SK-N-SH treated with all-trans-retinoic acid at 6 μM for 48 hours (cell line): ENCODE measurements around the gene GPBP1.

ENCODE experiments used
- ATAC-seq: fragments of 200-7000 bp; cut with Tn5 transposase; 3 replicates; pipeline ENCODE4 v1.9.1; 2020; ENCODE audit warnings: mild to moderate bottlenecking, moderate library complexity
- ARNTL ChIP-seq: fragments of 450-650 bp; formaldehyde crosslinking; IDR thresholded peaks from 2 replicates; pipeline ENCODE4 v1.5.0; 2020; ENCODE audit warnings: low read depth, mild to moderate bottlenecking, moderate library complexity, borderline replicate concordance
- BACH2 ChIP-seq: fragments of 250-450 bp; sonication (Bioruptor Pico); IDR thresholded peaks from 2 replicates; pipeline ENCODE4 v1.9.0; 2021; ENCODE audit warnings: mild to moderate bottlenecking, borderline replicate concordance
- CSDC2 ChIP-seq: fragments of 250-450 bp; sonication (Bioruptor Pico); IDR thresholded peaks from 2 replicates; pipeline ENCODE4 v1.5.0; 2020; ENCODE audit warnings: mild to moderate bottlenecking, moderate library complexity
- CSRNP3 ChIP-seq: fragments of 250-450 bp; sonication (Bioruptor Pico); IDR thresholded peaks from 2 replicates; pipeline ENCODE4 v1.5.1; 2021; ENCODE audit warnings: mild to moderate bottlenecking, moderate library complexity
- ESRRG ChIP-seq: fragments of 250-450 bp; sonication (Bioruptor Pico); IDR thresholded peaks from 2 replicates; pipeline ENCODE4 v1.6.1; 2021; ENCODE audit warnings: mild to moderate bottlenecking
- GLIS3 ChIP-seq: fragments of 250-450 bp; sonication (Bioruptor Pico); IDR thresholded peaks from 2 replicates; pipeline ENCODE4 v1.5.0; 2020; ENCODE audit warnings: mild to moderate bottlenecking, moderate library complexity
- ISL1 ChIP-seq: fragments of 250-450 bp; sonication (Bioruptor Pico); IDR thresholded peaks from 2 replicates; pipeline ENCODE4 v2.1.2; 2022; ENCODE audit warnings: mild to moderate bottlenecking, moderate library complexity
- OSR1 ChIP-seq: fragments of 250-450 bp; sonication (Bioruptor Pico); IDR thresholded peaks from 2 replicates; pipeline ENCODE4 v1.8.0; 2022; ENCODE audit warnings: moderate library complexity, mild to moderate bottlenecking, inconsistent platforms
- PATZ1 ChIP-seq: fragments of 250-450 bp; sonication (Bioruptor Pico); IDR thresholded peaks from 2 replicates; pipeline ENCODE4 v1.8.0; 2020; ENCODE audit warnings: mild to moderate bottlenecking, moderate library complexity, borderline replicate concordance
- PPARA ChIP-seq: fragments of 250-450 bp; sonication (Bioruptor Pico); IDR thresholded peaks from 2 replicates; pipeline ENCODE4 v1.5.0; 2020; ENCODE audit warnings: mild to moderate bottlenecking, borderline replicate concordance
- RARB ChIP-seq: fragments of 250-450 bp; sonication (Bioruptor Pico); IDR thresholded peaks from 2 replicates; pipeline ENCODE4 v1.8.0; 2021; ENCODE audit warnings: mild to moderate bottlenecking, moderate library complexity
- SNAI2 ChIP-seq: fragments of 250-450 bp; sonication (Bioruptor Pico); IDR thresholded peaks from 2 replicates; pipeline ENCODE4 v1.5.0; 2020; ENCODE audit warnings: mild to moderate bottlenecking, moderate library complexity
- TCF4 ChIP-seq: fragments of 250-450 bp; sonication (Bioruptor Pico); IDR thresholded peaks from 2 replicates; pipeline ENCODE4 v1.8.0; 2021; ENCODE audit warnings: mild to moderate bottlenecking, moderate library complexity, borderline replicate concordance
- ZC3H10 ChIP-seq: fragments of 250-450 bp; sonication (Bioruptor Pico); IDR thresholded peaks from 2 replicates; pipeline ENCODE4 v1.5.1; 2021; ENCODE audit warnings: mild to moderate bottlenecking, moderate library complexity
- ZFP3 ChIP-seq: fragments of 250-450 bp; sonication (Bioruptor Pico); IDR thresholded peaks from 2 replicates; pipeline ENCODE4 v1.5.0; 2020; ENCODE audit warnings: mild to moderate bottlenecking, moderate library complexity
- ZFP30 ChIP-seq: fragments of 450-650 bp; formaldehyde crosslinking; IDR thresholded peaks from 2 replicates; pipeline ENCODE4 v1.5.0; 2022; ENCODE audit warnings: mild to moderate bottlenecking, moderate library complexity
- ZNF70 ChIP-seq: fragments of 450-650 bp; formaldehyde crosslinking; IDR thresholded peaks from 2 replicates; pipeline ENCODE4 v1.5.0; 2020; ENCODE audit warnings: mild to moderate bottlenecking, moderate library complexity
- ZNF8 ChIP-seq: fragments of 450-650 bp; formaldehyde crosslinking; IDR thresholded peaks from 2 replicates; pipeline ENCODE4 v1.5.0; 2020; ENCODE audit warnings: mild to moderate bottlenecking, moderate library complexity
- TF ChIP-seq, protein P1 (sequence below): fragments of 250-450 bp; sonication (Bioruptor Pico); IDR thresholded peaks from 2 replicates; pipeline ENCODE4 v1.5.0; 2020; ENCODE audit warnings: mild to moderate bottlenecking, moderate library complexity
- TF ChIP-seq, protein P2 (sequence below): fragments of 250-450 bp; sonication (Bioruptor Pico); IDR thresholded peaks from 2 replicates; pipeline ENCODE4 v1.8.0; 2021; ENCODE audit warnings: low read depth, mild to moderate bottlenecking, moderate library complexity, borderline replicate concordance
- TF ChIP-seq, protein P3 (sequence below): fragments of 250-450 bp; sonication (Bioruptor Pico); IDR thresholded peaks from 2 replicates; pipeline ENCODE4 v1.5.1; 2020; ENCODE audit warnings: low read depth, mild to moderate bottlenecking, moderate library complexity

The GPBP1 gene

GRCh38 chr5:57298985-57299491 lies 125.2 kb downstream of the GPBP1 start:
- TF ChIP-seq, protein P1, sequence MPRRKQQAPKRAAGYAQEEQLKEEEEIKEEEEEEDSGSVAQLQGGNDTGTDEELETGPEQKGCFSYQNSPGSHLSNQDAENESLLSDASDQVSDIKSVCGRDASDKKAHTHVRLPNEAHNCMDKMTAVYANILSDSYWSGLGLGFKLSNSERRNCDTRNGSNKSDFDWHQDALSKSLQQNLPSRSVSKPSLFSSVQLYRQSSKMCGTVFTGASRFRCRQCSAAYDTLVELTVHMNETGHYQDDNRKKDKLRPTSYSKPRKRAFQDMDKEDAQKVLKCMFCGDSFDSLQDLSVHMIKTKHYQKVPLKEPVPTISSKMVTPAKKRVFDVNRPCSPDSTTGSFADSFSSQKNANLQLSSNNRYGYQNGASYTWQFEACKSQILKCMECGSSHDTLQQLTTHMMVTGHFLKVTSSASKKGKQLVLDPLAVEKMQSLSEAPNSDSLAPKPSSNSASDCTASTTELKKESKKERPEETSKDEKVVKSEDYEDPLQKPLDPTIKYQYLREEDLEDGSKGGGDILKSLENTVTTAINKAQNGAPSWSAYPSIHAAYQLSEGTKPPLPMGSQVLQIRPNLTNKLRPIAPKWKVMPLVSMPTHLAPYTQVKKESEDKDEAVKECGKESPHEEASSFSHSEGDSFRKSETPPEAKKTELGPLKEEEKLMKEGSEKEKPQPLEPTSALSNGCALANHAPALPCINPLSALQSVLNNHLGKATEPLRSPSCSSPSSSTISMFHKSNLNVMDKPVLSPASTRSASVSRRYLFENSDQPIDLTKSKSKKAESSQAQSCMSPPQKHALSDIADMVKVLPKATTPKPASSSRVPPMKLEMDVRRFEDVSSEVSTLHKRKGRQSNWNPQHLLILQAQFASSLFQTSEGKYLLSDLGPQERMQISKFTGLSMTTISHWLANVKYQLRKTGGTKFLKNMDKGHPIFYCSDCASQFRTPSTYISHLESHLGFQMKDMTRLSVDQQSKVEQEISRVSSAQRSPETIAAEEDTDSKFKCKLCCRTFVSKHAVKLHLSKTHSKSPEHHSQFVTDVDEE: no peak
- TF ChIP-seq ARNTL: no peak
- no peak for TF ChIP-seq TCF4 (CRISPR knock-in tag)
- no peak for TF ChIP-seq SNAI2
- TF ChIP-seq ZNF70: no peak
- TF ChIP-seq PPARA (CRISPR knock-in tag): no peak
- no peak for TF ChIP-seq ZFP30 (CRISPR knock-in tag)
- no peak for TF ChIP-seq ZFP3 (CRISPR knock-in tag)
- no peak for TF ChIP-seq OSR1
- TF ChIP-seq, protein P2, sequence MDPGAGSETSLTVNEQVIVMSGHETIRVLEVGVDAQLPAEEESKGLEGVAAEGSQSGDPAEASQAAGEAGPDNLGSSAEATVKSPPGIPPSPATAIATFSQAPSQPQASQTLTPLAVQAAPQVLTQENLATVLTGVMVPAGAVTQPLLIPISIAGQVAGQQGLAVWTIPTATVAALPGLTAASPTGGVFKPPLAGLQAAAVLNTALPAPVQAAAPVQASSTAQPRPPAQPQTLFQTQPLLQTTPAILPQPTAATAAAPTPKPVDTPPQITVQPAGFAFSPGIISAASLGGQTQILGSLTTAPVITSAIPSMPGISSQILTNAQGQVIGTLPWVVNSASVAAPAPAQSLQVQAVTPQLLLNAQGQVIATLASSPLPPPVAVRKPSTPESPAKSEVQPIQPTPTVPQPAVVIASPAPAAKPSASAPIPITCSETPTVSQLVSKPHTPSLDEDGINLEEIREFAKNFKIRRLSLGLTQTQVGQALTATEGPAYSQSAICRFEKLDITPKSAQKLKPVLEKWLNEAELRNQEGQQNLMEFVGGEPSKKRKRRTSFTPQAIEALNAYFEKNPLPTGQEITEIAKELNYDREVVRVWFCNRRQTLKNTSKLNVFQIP (CRISPR knock-in tag): no peak
- no peak for TF ChIP-seq CSRNP3
- TF ChIP-seq ZC3H10 (CRISPR knock-in tag): no peak
- TF ChIP-seq ESRRG (CRISPR knock-in tag): no peak
- TF ChIP-seq GLIS3: no peak
- no peak for TF ChIP-seq ISL1 (CRISPR knock-in tag)
- TF ChIP-seq ZNF8 (CRISPR knock-in tag): no peak
- ATAC-seq: peak; percentile 82

- ATAC-seq: no peak
- no peak for TF ChIP-seq ZC3H10 (CRISPR knock-in tag)
- TF ChIP-seq OSR1: no peak
- no peak for TF ChIP-seq SNAI2
- no peak for TF ChIP-seq ZNF70
- TF ChIP-seq PATZ1 (CRISPR knock-in tag): no peak
- no peak for TF ChIP-seq ZFP30 (CRISPR knock-in tag)
- TF ChIP-seq CSDC2 (CRISPR knock-in tag): no peak
- TF ChIP-seq RARB (CRISPR knock-in tag): no peak
- TF ChIP-seq, protein P2 (CRISPR knock-in tag): no peak
- no peak for TF ChIP-seq BACH2 (CRISPR knock-in tag)
- no peak for TF ChIP-seq ZNF8 (CRISPR knock-in tag)
- TF ChIP-seq, protein P3, sequence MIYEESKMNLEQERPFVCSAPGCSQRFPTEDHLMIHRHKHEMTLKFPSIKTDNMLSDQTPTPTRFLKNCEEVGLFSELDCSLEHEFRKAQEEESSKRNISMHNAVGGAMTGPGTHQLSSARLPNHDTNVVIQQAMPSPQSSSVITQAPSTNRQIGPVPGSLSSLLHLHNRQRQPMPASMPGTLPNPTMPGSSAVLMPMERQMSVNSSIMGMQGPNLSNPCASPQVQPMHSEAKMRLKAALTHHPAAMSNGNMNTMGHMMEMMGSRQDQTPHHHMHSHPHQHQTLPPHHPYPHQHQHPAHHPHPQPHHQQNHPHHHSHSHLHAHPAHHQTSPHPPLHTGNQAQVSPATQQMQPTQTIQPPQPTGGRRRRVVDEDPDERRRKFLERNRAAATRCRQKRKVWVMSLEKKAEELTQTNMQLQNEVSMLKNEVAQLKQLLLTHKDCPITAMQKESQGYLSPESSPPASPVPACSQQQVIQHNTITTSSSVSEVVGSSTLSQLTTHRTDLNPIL (CRISPR knock-in tag): no peak
- no peak for TF ChIP-seq ISL1 (CRISPR knock-in tag)
- no peak for TF ChIP-seq TCF4 (CRISPR knock-in tag)
- no peak for TF ChIP-seq ZFP3 (CRISPR knock-in tag)
These were observed 126.1 kb downstream of the GPBP1 start for GRCh38 chr5:57299986-57300385.
